NCI-H69 (cell line): Measurements from ENCODE around the gene IL10RB.

ENCODE experiments used
- DNase-seq: peaks from one replicate; lab custom pipeline; 2025; lab: John Stamatoyannopoulos, UW

Gene IL10RB

GRCh38 chr21:33267250-33267649 lies 1.1 kb downstream of the IL10RB start:
- DNase-seq, result peak; percentile 21

GRCh38 chr21:33268393-33268736 lies 2.2 kb downstream of the IL10RB start:
- no peak for DNase-seq

GRCh38 chr21:33268737-33269441 lies 2.7 kb downstream of the IL10RB start:
- peak; percentile 96 for DNase-seq

GRCh38 chr21:33270986-33271385 lies 4.8 kb downstream of the IL10RB start:
- DNase-seq, result no peak

- no peak for DNase-seq
Observed at GRCh38 chr21:33273044-33273443, 6.9 kb downstream of the IL10RB start.

- DNase-seq, result no peak
Observed at GRCh38 chr21:33278721-33279120, 12.6 kb downstream of the IL10RB start.

GRCh38 chr21:33279330-33279820 lies 13.2 kb downstream of the IL10RB start:
- DNase-seq, result no peak

- no peak for DNase-seq
Observed at GRCh38 chr21:33281096-33281652, 15.0 kb downstream of the IL10RB start.

GRCh38 chr21:33283203-33283602 lies 17.0 kb downstream of the IL10RB start:
- DNase-seq, result no peak

GRCh38 chr21:33286076-33286475 lies 19.9 kb downstream of the IL10RB start:
- no peak for DNase-seq

GRCh38 chr21:33286600-33287456 lies 20.7 kb downstream of the IL10RB start:
- peak; percentile 83 for DNase-seq

GRCh38 chr21:33289199-33289819 lies 23.1 kb downstream of the IL10RB start:
- DNase-seq, result no peak

GRCh38 chr21:33290441-33290840 lies 24.3 kb downstream of the IL10RB start:
- DNase-seq, result peak; percentile 93

GRCh38 chr21:33291686-33292085 lies 25.5 kb downstream of the IL10RB start:
- no peak for DNase-seq

GRCh38 chr21:33292724-33293123 lies 26.6 kb downstream of the IL10RB start:
- DNase-seq, result no peak

GRCh38 chr21:33293136-33293535 lies 27.0 kb downstream of the IL10RB start:
- no peak for DNase-seq

GRCh38 chr21:33293811-33294216 lies 27.6 kb downstream of the IL10RB start:
- DNase-seq, result no peak

- DNase-seq, result no peak
Observed at GRCh38 chr21:33296156-33296555, 30.0 kb downstream of the IL10RB start.

GRCh38 chr21:33299181-33299752 lies 33.1 kb downstream of the IL10RB start:
- peak; percentile 25 for DNase-seq

- peak; percentile 62 for DNase-seq
Observed at GRCh38 chr21:33300701-33301631, 34.8 kb downstream of the IL10RB start.

- DNase-seq, result no peak
Observed at GRCh38 chr21:33301632-33302002, 35.5 kb downstream of the IL10RB start.
